ENCODE data around the gene AMN1. TPM values are rescaled to one million over a fixed set of nuclear protein-coding genes. Genes with fewer than 3 reads are reported as not detected.

Gene AMN1
- total and polyA plus RNA-seq, 2 experiments from 2014 or later = 12.6 to 17.7 TPM

DNA sequence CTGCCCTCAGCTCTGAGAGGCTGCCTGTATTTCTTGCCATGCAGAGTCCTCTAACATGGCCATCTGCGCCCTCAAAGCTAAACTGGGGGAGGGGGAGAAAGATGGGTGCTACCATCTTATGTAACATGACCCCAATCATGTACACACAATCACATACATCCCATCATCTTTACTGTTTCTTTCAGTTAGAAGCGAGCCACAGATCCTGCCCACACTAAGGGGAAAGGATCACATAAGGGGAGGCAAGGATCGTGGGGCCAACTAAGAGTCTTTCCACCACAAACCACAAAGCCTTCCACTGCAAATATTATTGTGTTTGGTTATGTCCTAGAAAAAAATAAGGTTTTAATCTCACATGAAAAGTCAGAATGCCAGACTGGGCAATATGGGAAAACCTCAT lies 11.8 kb upstream of the AMN1 start (continued):
- TF ChIP-seq, protein P1, sequence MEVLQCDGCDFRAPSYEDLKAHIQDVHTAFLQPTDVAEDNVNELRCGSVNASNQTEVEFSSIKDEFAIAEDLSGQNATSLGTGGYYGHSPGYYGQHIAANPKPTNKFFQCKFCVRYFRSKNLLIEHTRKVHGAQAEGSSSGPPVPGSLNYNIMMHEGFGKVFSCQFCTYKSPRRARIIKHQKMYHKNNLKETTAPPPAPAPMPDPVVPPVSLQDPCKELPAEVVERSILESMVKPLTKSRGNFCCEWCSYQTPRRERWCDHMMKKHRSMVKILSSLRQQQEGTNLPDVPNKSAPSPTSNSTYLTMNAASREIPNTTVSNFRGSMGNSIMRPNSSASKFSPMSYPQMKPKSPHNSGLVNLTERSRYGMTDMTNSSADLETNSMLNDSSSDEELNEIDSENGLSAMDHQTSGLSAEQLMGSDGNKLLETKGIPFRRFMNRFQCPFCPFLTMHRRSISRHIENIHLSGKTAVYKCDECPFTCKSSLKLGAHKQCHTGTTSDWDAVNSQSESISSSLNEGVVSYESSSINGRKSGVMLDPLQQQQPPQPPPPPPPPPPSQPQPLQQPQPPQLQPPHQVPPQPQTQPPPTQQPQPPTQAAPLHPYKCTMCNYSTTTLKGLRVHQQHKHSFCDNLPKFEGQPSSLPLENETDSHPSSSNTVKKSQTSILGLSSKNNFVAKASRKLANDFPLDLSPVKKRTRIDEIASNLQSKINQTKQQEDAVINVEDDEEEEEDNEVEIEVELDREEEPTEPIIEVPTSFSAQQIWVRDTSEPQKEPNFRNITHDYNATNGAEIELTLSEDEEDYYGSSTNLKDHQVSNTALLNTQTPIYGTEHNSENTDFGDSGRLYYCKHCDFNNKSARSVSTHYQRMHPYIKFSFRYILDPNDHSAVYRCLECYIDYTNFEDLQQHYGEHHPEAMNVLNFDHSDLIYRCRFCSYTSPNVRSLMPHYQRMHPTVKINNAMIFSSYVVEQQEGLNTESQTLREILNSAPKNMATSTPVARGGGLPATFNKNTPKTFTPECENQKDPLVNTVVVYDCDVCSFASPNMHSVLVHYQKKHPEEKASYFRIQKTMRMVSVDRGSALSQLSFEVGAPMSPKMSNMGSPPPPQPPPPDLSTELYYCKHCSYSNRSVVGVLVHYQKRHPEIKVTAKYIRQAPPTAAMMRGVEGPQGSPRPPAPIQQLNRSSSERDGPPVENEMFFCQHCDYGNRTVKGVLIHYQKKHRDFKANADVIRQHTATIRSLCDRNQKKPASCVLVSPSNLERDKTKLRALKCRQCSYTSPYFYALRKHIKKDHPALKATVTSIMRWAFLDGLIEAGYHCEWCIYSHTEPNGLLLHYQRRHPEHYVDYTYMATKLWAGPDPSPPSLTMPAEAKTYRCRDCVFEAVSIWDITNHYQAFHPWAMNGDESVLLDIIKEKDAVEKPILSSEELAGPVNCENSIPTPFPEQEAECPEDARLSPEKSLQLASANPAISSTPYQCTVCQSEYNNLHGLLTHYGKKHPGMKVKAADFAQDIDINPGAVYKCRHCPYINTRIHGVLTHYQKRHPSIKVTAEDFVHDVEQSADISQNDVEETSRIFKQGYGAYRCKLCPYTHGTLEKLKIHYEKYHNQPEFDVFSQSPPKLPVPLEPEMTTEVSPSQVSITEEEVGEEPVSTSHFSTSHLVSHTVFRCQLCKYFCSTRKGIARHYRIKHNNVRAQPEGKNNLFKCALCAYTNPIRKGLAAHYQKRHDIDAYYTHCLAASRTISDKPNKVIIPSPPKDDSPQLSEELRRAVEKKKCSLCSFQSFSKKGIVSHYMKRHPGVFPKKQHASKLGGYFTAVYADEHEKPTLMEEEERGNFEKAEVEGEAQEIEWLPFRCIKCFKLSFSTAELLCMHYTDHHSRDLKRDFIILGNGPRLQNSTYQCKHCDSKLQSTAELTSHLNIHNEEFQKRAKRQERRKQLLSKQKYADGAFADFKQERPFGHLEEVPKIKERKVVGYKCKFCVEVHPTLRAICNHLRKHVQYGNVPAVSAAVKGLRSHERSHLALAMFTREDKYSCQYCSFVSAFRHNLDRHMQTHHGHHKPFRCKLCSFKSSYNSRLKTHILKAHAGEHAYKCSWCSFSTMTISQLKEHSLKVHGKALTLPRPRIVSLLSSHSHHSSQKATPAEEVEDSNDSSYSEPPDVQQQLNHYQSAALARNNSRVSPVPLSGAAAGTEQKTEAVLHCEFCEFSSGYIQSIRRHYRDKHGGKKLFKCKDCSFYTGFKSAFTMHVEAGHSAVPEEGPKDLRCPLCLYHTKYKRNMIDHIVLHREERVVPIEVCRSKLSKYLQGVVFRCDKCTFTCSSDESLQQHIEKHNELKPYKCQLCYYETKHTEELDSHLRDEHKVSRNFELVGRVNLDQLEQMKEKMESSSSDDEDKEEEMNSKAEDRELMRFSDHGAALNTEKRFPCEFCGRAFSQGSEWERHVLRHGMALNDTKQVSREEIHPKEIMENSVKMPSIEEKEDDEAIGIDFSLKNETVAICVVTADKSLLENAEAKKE (CRISPR knock-in tag; IDR thresholded peaks at IDR 0.05) = no peak

DNA sequence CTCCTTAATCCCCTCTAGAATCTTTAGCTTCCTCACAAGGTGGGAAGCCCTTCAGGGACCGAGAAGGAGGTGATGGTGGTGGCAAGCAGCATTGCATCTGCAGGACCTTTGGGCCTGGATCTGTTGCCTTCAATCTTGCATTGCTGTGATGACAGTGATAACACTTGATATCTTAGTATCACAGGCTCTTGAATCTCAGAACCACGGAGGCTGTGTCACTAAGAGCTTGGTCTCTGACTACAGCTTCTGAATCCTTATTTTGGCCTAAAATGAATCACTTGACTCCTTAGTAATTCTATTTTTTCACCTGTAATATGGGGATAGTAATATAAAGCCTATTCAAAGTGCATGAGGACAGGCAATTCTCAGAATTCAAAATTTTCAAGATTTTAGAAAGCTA lies 8.9 kb upstream of the AMN1 start:
- DNase-seq (ENCODE audit: low spot score) (no peak), ATAC-seq (no peak)
- Histone ChIP-seq H3K27me3 (ENCODE audit: insufficient read depth) (no peaks in the 10 kb centered on the region), H3F3A (replicated peaks; ENCODE audit: low read depth) (no peaks in the 10 kb centered on the region), H2AFZ (no peak overlapping the region; the same call in 1 of the 2 replicates), H3K27ac (ENCODE audit: low read depth) (no peak overlapping the region), H3K4me3 (no peak overlapping the region), H3K36me3 (ENCODE audit: insufficient read depth) (no peaks in the 10 kb centered on the region), H3K4me1 (ENCODE audit: insufficient read depth) (peaks cover 16% of the 10 kb centered on the region), H3K79me2 (replicated peaks; ENCODE audit: insufficient read depth) (no peaks in the 10 kb centered on the region), H3K4me2 (no peak overlapping the region), H4K20me1 (replicated peaks; ENCODE audit: insufficient read depth) (no peaks in the 10 kb centered on the region), H3K9me2 (ENCODE audit: insufficient read depth) (no peaks in the 10 kb centered on the region)
- Mint-ChIP-seq H3K4me3 (no peak overlapping the region), H3K9me3 (no peaks in the 10 kb centered on the region; the same call in 2 of the 3 replicates), H3K4me1 (peaks cover 14% of the 10 kb centered on the region), H3K27me3 (ENCODE audit: insufficient read depth, low read depth, poor library complexity) (no peaks in the 10 kb centered on the region), H3K36me3 (ENCODE audit: low read depth) (no peaks in the 10 kb centered on the region; the same call in 2 of the 3 replicates), H3K27ac (no peak overlapping the region)
- TF ChIP-seq STAT1 (IDR thresholded peaks at IDR 0.05; ENCODE audit: unreplicated experiment) (no peak), ZNF114 (CRISPR knock-in tag; IDR thresholded peaks at IDR 0.05) (no peak), ZNF331 (CRISPR knock-in tag; IDR thresholded peaks at IDR 0.05; ENCODE audit: low read depth) (no peak), POLR2AphosphoS5 (IDR thresholded peaks at IDR 0.05; ENCODE audit: low read depth) (no peak)
- TF ChIP-seq, protein P1 (CRISPR knock-in tag; IDR thresholded peaks at IDR 0.05) = no peak
- TF ChIP-seq, protein P2, sequence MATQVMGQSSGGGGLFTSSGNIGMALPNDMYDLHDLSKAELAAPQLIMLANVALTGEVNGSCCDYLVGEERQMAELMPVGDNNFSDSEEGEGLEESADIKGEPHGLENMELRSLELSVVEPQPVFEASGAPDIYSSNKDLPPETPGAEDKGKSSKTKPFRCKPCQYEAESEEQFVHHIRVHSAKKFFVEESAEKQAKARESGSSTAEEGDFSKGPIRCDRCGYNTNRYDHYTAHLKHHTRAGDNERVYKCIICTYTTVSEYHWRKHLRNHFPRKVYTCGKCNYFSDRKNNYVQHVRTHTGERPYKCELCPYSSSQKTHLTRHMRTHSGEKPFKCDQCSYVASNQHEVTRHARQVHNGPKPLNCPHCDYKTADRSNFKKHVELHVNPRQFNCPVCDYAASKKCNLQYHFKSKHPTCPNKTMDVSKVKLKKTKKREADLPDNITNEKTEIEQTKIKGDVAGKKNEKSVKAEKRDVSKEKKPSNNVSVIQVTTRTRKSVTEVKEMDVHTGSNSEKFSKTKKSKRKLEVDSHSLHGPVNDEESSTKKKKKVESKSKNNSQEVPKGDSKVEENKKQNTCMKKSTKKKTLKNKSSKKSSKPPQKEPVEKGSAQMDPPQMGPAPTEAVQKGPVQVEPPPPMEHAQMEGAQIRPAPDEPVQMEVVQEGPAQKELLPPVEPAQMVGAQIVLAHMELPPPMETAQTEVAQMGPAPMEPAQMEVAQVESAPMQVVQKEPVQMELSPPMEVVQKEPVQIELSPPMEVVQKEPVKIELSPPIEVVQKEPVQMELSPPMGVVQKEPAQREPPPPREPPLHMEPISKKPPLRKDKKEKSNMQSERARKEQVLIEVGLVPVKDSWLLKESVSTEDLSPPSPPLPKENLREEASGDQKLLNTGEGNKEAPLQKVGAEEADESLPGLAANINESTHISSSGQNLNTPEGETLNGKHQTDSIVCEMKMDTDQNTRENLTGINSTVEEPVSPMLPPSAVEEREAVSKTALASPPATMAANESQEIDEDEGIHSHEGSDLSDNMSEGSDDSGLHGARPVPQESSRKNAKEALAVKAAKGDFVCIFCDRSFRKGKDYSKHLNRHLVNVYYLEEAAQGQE (IDR thresholded peaks at IDR 0.05; ENCODE audit: unreplicated experiment) = no peak
